ENCODE data around the gene TRPM8. TPM values are rescaled to one million over a fixed set of nuclear protein-coding genes. Genes with fewer than 3 reads are reported as not detected.
"Not testable (repeated sequence)": the region's sequence is repeated elsewhere in the genome, so short reads cannot be mapped to it uniquely, and the experiment has no call there.

The TRPM8 gene
- total RNA-seq, 1 donor from 2014 or later, result 0.73 TPM

- no peak for DNase-seq (ENCODE audit: low spot score)
- intact Hi-C loops (cut with DNase I), result no loop called here
These were observed 51.4 kb downstream of the TRPM8 start for GRCh38 chr2:233968556-233968955.

- not testable (repeated sequence) for DNase-seq (ENCODE audit: low spot score)
- intact Hi-C loops (cut with DNase I), result loop anchor here (10.0 kb wide), 1 partner anchor 522 kb away; the partner anchor contains the start of gene ARL4C
These were observed 55.3 kb downstream of the TRPM8 start for GRCh38 chr2:233972460-233972859.

- no peak for DNase-seq (ENCODE audit: low spot score)
- intact Hi-C loops (cut with DNase I), result loop anchor here (10.0 kb wide), 1 partner anchor 522 kb away; the partner anchor contains the start of gene ARL4C
These were observed 55.9 kb downstream of the TRPM8 start for GRCh38 chr2:233972941-233973575.

GRCh38 chr2:233973786-233974185 is 56.6 kb downstream of the TRPM8 start:
- DNase-seq (ENCODE audit: low spot score), result no peak

GRCh38 chr2:233974530-233975071 is 57.4 kb downstream of the TRPM8 start:
- DNase-seq (ENCODE audit: low spot score), result peak; percentile 83
- intact Hi-C loops (cut with DNase I), result loop anchor here (5.0 to 10.0 kb wide), 2 partner anchors 520 to 573 kb away; partner anchors contain the start of gene ARL4C

More at GRCh38 chr2:233973786-233974185, 56.6 kb downstream of the TRPM8 start:
- intact Hi-C loops (cut with DNase I), result loop anchor here (10.0 kb wide), 1 partner anchor 521 kb away; the partner anchor contains the start of gene ARL4C

- intact Hi-C loops (cut with DNase I), result loop anchor here (5.0 to 10.0 kb wide), 2 partner anchors 519 to 571 kb away; partner anchors contain the start of gene ARL4C
- peak; percentile 38 for DNase-seq (ENCODE audit: low spot score)
These were observed 58.9 kb downstream of the TRPM8 start for GRCh38 chr2:233976087-233976486.

- DNase-seq (ENCODE audit: low spot score), result peak; percentile 22
- intact Hi-C loops (cut with DNase I), result loop anchor here (5.0 to 10.0 kb wide), 2 partner anchors 518 to 571 kb away; partner anchors contain the start of gene ARL4C
These were observed 59.6 kb downstream of the TRPM8 start for GRCh38 chr2:233976690-233977294.

GRCh38 chr2:233977296-233977837 is 60.2 kb downstream of the TRPM8 start:
- peak; percentile 43 for DNase-seq (ENCODE audit: low spot score)
- intact Hi-C loops (cut with DNase I), result loop anchor here (5.0 to 10.0 kb wide), 2 partner anchors 517 to 570 kb away; partner anchors contain the start of gene ARL4C

- intact Hi-C loops (cut with DNase I), result loop anchor here (5.0 to 10.0 kb wide), 2 partner anchors 515 to 568 kb away; partner anchors contain the start of gene ARL4C
- DNase-seq (ENCODE audit: low spot score), result peak; percentile 33
These were observed 62.6 kb downstream of the TRPM8 start for GRCh38 chr2:233979748-233980147.

GRCh38 chr2:233980955-233981561 is 63.9 kb downstream of the TRPM8 start:
- DNase-seq (ENCODE audit: low spot score), result no peak
- intact Hi-C loops (cut with DNase I), result no loop called here

- no peak for DNase-seq (ENCODE audit: low spot score)
- intact Hi-C loops (cut with DNase I), result no loop called here
These were observed 64.6 kb downstream of the TRPM8 start for GRCh38 chr2:233981574-233982420.

GRCh38 chr2:233982421-233983121 is 65.4 kb downstream of the TRPM8 start:
- intact Hi-C loops (cut with DNase I), result no loop called here

GRCh38 chr2:233983445-233983844 is 66.3 kb downstream of the TRPM8 start:
- intact Hi-C loops (cut with DNase I), result no loop called here
- no peak for DNase-seq (ENCODE audit: low spot score)

More at GRCh38 chr2:233982421-233983121, 65.4 kb downstream of the TRPM8 start:
- DNase-seq (ENCODE audit: low spot score), result no peak

GRCh38 chr2:233988581-233988980 is 71.4 kb downstream of the TRPM8 start:
- intact Hi-C loops (cut with DNase I), result no loop called here
- no peak for DNase-seq (ENCODE audit: low spot score)

GRCh38 chr2:233989221-233989858 is 72.2 kb downstream of the TRPM8 start:
- no peak for DNase-seq (ENCODE audit: low spot score)
- intact Hi-C loops (cut with DNase I), result no loop called here

GRCh38 chr2:233990261-233990798 is 73.2 kb downstream of the TRPM8 start:
- intact Hi-C loops (cut with DNase I), result no loop called here
- no peak for DNase-seq (ENCODE audit: low spot score)

GRCh38 chr2:233991196-233991595 is 74.0 kb downstream of the TRPM8 start:
- DNase-seq (ENCODE audit: low spot score), result no peak
- intact Hi-C loops (cut with DNase I), result no loop called here

Measured in cardiac septum (tissue), 1 donor.